HCT116 (cell line): ENCODE data around the gene RAB34. TPM values are rescaled to one million over a fixed set of nuclear protein-coding genes. Genes with fewer than 3 reads are reported as not detected.

Experiments
- ATAC-seq: fragments of 200-7000 bp; cut with Tn5 transposase; 2 replicates; pipeline ENCODE4 v1.9.1; 2020; ENCODE audit warnings: mild to moderate bottlenecking, moderate library complexity
- Bru-seq: library from RNA; stranded (reverse); fragments of 400-500 nt; gene quantifications from one replicate; lab custom pipeline; 2021; lab: Mats Ljungman, UMichigan
- BruChase-seq, 2 experiments: library from RNA; stranded (reverse); fragments of 400-500 nt; gene quantifications; one replicate each; lab custom pipeline; 2021; lab: Mats Ljungman, UMichigan
- BruUV-seq: library from RNA; stranded (reverse); fragments of 400-500 nt; replicated peaks from 2 replicates; lab custom pipeline; 2021; lab: Mats Ljungman, UMichigan
- CTCF ChIA-PET: fragments of 300-600 bp; sonication (Branson Sonifier 250); formaldehyde crosslinking; loops from one replicate; lab custom pipeline; 2021; ENCODE audit warnings: antibody characterized with exemption; lab: Charles Lee
- POLR2A ChIA-PET: fragments of 300-600, 350-600 bp; sonication (Branson Sonifier 250); formaldehyde crosslinking; loops from one replicate; lab custom pipeline; 2021; ENCODE audit warnings: antibody characterized with exemption; lab: Charles Lee
- RAD21 ChIA-PET, 2 experiments: fragments of 300-600 bp; sonication (Branson Sonifier 250); formaldehyde crosslinking; loops; one replicate each; lab custom pipeline; 2023; ENCODE audit warnings: low total read pairs in 2 of 2; ENCODE audit not compliant: uncharacterized antibody in 2 of 2, unreplicated experiment in 2 of 2, low non-redundant PET in 1 of 2; lab: Charles Lee
- DNase-seq: peaks from one replicate; pipeline ENCODE4 v3.0.0-alpha.2; 2010; ENCODE audit warnings: low read depth, low spot score
- H2AFZ ChIP-seq: fragments of 200-600 bp; shearing (Covaris generic), sonication (generic); 2 replicates; pipeline ENCODE4 v1.6.1; 2017; ENCODE audit warnings: low read depth, mixed run types, mixed read lengths, antibody characterized with exemption, low read length; ENCODE audit not compliant: poor library complexity, severe bottlenecking
- H3K27ac ChIP-seq: 2 replicates; pipeline ENCODE4 v1.5.1; 2012; ENCODE audit warnings: low read depth, low read length
- H3K27me3 ChIP-seq: fragments of 200-600 bp; sonication (generic); 2 replicates; pipeline ENCODE4 v1.6.1; 2016; ENCODE audit warnings: mixed run types, low read length, mixed read lengths; ENCODE audit not compliant: insufficient read depth
- H3K36me3 ChIP-seq, 2 experiments: fragments of 200-500 bp in 1 of 2; fragments of 200-600 bp in 1 of 2; sonication (Bioruptor generic) in 1 of 2; sonication (generic) in 1 of 2; 2 replicates each; pipeline versions ENCODE4 v1.5.1 to v1.6.1; 2014 to 2016; ENCODE audit warnings: low read length in 2 of 2, inconsistent platforms in 1 of 2, mixed read lengths in 1 of 2, mixed run types in 1 of 2; ENCODE audit not compliant: insufficient read depth in 2 of 2, control insufficient read depth in 1 of 2
- H3K4me1 ChIP-seq, 2 experiments: fragments of 200-600 bp in 1 of 2; sonication (generic) in 1 of 2; 2 replicates each; pipeline versions ENCODE4 v1.5.1 to v1.6.1; 2012 to 2017; ENCODE audit warnings: low read length in 2 of 2, inconsistent platforms in 1 of 2, mild to moderate bottlenecking in 1 of 2, mixed read lengths in 1 of 2, mixed run types in 1 of 2, moderate library complexity in 1 of 2; ENCODE audit not compliant: insufficient read depth in 2 of 2, control insufficient read depth in 1 of 2
- H3K4me2 ChIP-seq: fragments of 200-600 bp; sonication (generic); 2 replicates; pipeline ENCODE4 v1.6.1; 2017; ENCODE audit warnings: mixed run types, low read length, mixed read lengths
- H3K4me3 ChIP-seq, 2 experiments: fragments of 200-600 bp in 1 of 2; sonication (generic) in 1 of 2; replicated peaks in 1 of 2; 2 replicates each; pipeline ENCODE4 v1.5.1; 2011 to 2016; ENCODE audit warnings: low read length in 2 of 2, control low read depth in 1 of 2, low read depth in 1 of 2, mild to moderate bottlenecking in 1 of 2, mixed read lengths in 1 of 2, mixed run types in 1 of 2
- H3K79me2 ChIP-seq: fragments of 200-600 bp; sonication (generic); 2 replicates; pipeline ENCODE4 v1.6.1; 2017; ENCODE audit warnings: mild to moderate bottlenecking, mixed run types, low read length, moderate library complexity, mixed read lengths; ENCODE audit not compliant: insufficient read depth
- H3K9ac ChIP-seq: fragments of 200-600 bp; sonication (generic); 2 replicates; pipeline ENCODE4 v1.6.1; 2016; ENCODE audit warnings: low read length, mixed read lengths
- H3K9me2 ChIP-seq: fragments of 200-600 bp; sonication (generic), shearing (Covaris generic); 2 replicates; pipeline ENCODE4 v1.6.1; 2017; ENCODE audit warnings: mixed run types, mild to moderate bottlenecking, moderate library complexity; ENCODE audit not compliant: insufficient read depth
- H3K9me3 ChIP-seq, 2 experiments: fragments of 200-500 bp in 1 of 2; fragments of 200-600 bp in 1 of 2; sonication (Bioruptor generic) in 1 of 2; sonication (generic) in 1 of 2; 2 replicates each; pipeline ENCODE4 v1.6.1; 2014 to 2017; ENCODE audit warnings: low read length in 2 of 2, mixed read lengths in 2 of 2, inconsistent platforms in 1 of 2, low read depth in 1 of 2, mild to moderate bottlenecking in 1 of 2, mixed run types in 1 of 2, moderate library complexity in 1 of 2; ENCODE audit not compliant: control insufficient read depth in 1 of 2, insufficient read depth in 1 of 2
- H4K20me1 ChIP-seq: fragments of 200-600 bp; sonication (generic), shearing (Covaris generic); 2 replicates; pipeline ENCODE4 v1.6.1; 2017; ENCODE audit warnings: mixed run types, mild to moderate bottlenecking, moderate library complexity; ENCODE audit not compliant: insufficient read depth
- CBX3 ChIP-seq: IDR thresholded peaks from 2 replicates; pipeline ENCODE4 v1.6.1; 2012; ENCODE audit warnings: low read depth
- CEBPB ChIP-seq: IDR thresholded peaks from 2 replicates; pipeline ENCODE4 v1.6.1; 2012; ENCODE audit warnings: low read depth
- CTCF ChIP-seq, 3 experiments: fragments of 200-600 bp in 1 of 3; sonication (generic) in 1 of 3; IDR thresholded peaks in 2 of 3; conservative IDR thresholded peaks in 1 of 3; 2 replicates each; pipeline ENCODE4 v1.5.1; 2012 to 2017; ENCODE audit warnings: low read depth in 2 of 3, low read length in 2 of 3, antibody characterized with exemption in 1 of 3, borderline replicate concordance in 1 of 3, control low read depth in 1 of 3, mild to moderate bottlenecking in 1 of 3, mixed read lengths in 1 of 3, mixed run types in 1 of 3, moderate library complexity in 1 of 3; ENCODE audit not compliant: insufficient read depth in 1 of 3
- EZH2 ChIP-seq: fragments of 200-600 bp; sonication (generic); IDR thresholded peaks from 2 replicates; pipeline ENCODE4 v1.6.1; 2017; ENCODE audit warnings: antibody characterized with exemption, mixed run types
- EZH2phosphoT487 ChIP-seq: fragments of 200-600 bp; IDR thresholded peaks from 2 replicates; pipeline ENCODE4 v1.6.1; 2018; ENCODE audit warnings: antibody characterized with exemption, borderline replicate concordance
- JUND ChIP-seq: IDR thresholded peaks from 2 replicates; pipeline ENCODE4 v1.6.1; 2012
- MAX ChIP-seq: IDR thresholded peaks from 2 replicates; pipeline ENCODE4 v1.6.1; 2012
- POLR2A ChIP-seq: IDR thresholded peaks from 2 replicates; pipeline ENCODE4 v1.7.0; 2011; ENCODE audit warnings: borderline replicate concordance; ENCODE audit not compliant: insufficient read depth, insufficient read length; ENCODE audit errors: extremely low read depth
- POLR2AphosphoS5 ChIP-seq: IDR thresholded peaks from 2 replicates; pipeline ENCODE4 v1.6.1; 2011; ENCODE audit warnings: mild to moderate bottlenecking, low read depth, low read length, moderate library complexity
- RAD21 ChIP-seq: IDR thresholded peaks from 2 replicates; pipeline ENCODE4 v1.6.1; 2012; ENCODE audit warnings: low read depth, mild to moderate bottlenecking
- SP1 ChIP-seq: IDR thresholded peaks from 2 replicates; pipeline ENCODE4 v1.6.1; 2012; ENCODE audit warnings: low read depth
- SRF ChIP-seq: IDR thresholded peaks from 2 replicates; pipeline ENCODE4 v1.6.1; 2012; ENCODE audit warnings: low read depth
- TCF7L2 ChIP-seq: IDR thresholded peaks from 2 replicates; pipeline ENCODE4 v1.7.0; 2011; ENCODE audit warnings: borderline replicate concordance, inconsistent platforms; ENCODE audit not compliant: insufficient read depth, insufficient read length; ENCODE audit errors: extremely low read depth
- YY1 ChIP-seq: IDR thresholded peaks from 2 replicates; pipeline ENCODE4 v1.6.1; 2011; ENCODE audit warnings: low read length, low read depth, moderate library complexity, mild to moderate bottlenecking; ENCODE audit not compliant: insufficient replicate concordance; ENCODE audit errors: extremely low read depth
- ZFX ChIP-seq: fragments of 450-650 bp; IDR thresholded peaks from 2 replicates; pipeline ENCODE4 v1.6.1; 2017
- ZNF274 ChIP-seq: fragments of 200-500 bp; sonication (Bioruptor generic); IDR thresholded peaks from 2 replicates; pipeline ENCODE4 v1.6.1; 2014; ENCODE audit warnings: mild to moderate bottlenecking, low read depth, low read length, inconsistent platforms
- intact Hi-C: fragments of 100-400 bp; cut with micrococcal nuclease; formaldehyde crosslinking; loops from 2 replicates; pipeline ENCODE4 v1.10.0; 2022
- long read RNA-seq: library from polyadenylated mRNA; unstranded; transcript quantifications from one replicate; pipeline ENCODE4 v2.0.0, GENCODE V29; 2021; ENCODE audit not compliant: unreplicated experiment
- polyA plus RNA-seq: library from polyadenylated mRNA; unstranded; fragments of >200 nt; gene quantifications from 2 replicates; pipeline ENCODE4 v1.2.1, GENCODE V29; 2012; ENCODE audit warnings: missing spikeins
- total RNA-seq: library from RNA; stranded (reverse); gene quantifications from one replicate; pipeline ENCODE4 v1.2.1, GENCODE V29; 2021; ENCODE audit not compliant: unreplicated experiment

The RAB34 gene
- total RNA-seq (0.59 TPM), Bru-seq, nascent RNA (percentile 16 among the genes with signal in this experiment), BruChase-seq, experiment 1, labeled RNA remaining after a 6-hour chase (percentile 19 among the genes with signal in this experiment), BruChase-seq, experiment 2, labeled RNA remaining after a 2-hour chase (percentile 22 among the genes with signal in this experiment)
- 0.16 and 0.57 TPM in 2 replicates for polyA plus RNA-seq
- long read RNA-seq: 0 reads

GRCh38 chr17:28717578-28718332 lies at the start of gene RAB34:
RAB34 (minus strand) TSS chr17:28717868; CDS start chr17:28717266, 602 bp downstream.
- Histone ChIP-seq H3K4me1 (peaks cover 22 to 32% of the 10 kb centered on the region in 2 experiments), H3K9ac (peak within 1 kb of the TSS; percentile 21; the same call in 1 of the 2 replicates), H2AFZ (no peak within 1 kb of the TSS), H3K4me2 (peak within 1 kb of the TSS; percentile 77), H3K9me2 (no peaks in the 10 kb centered on the region), H3K27me3 (no peaks in the 10 kb centered on the region), H3K4me3 (peak within 1 kb of the TSS; percentile 98 to 99; a peak in 3 of 4 replicates), H4K20me1 (peaks cover 6% of the 10 kb centered on the region; the same call in 1 of the 2 replicates)
- ATAC-seq (no peak), DNase-seq (no peak)
- RAD21 ChIA-PET: no interaction called here
- intact Hi-C loops: loop anchor here (2.0 kb wide), 1 partner anchor 235 kb away; no protein-coding TSS in a partner anchor
- BruUV-seq: no TSS peak
- no peak for TF ChIP-seq JUND
- no peak for TF ChIP-seq SP1
- TF ChIP-seq RAD21: no peak
- no peak for TF ChIP-seq YY1
- TF ChIP-seq CTCF (IDR thresholded peaks at IDR 0.05 in 2 of 3, conservative IDR thresholded peaks at IDR 0.05 in 1 of 3; ENCODE audit: borderline replicate concordance in 1 of 3, insufficient read depth in 1 of 3, low read depth in 2 of 3, low read length in 2 of 3): no peak
- TF ChIP-seq EZH2: no peak
- TF ChIP-seq MAX: no peak
- TF ChIP-seq POLR2AphosphoS5: no peak
- TF ChIP-seq CEBPB: no peak
- TF ChIP-seq SRF: no peak
- TF ChIP-seq TCF7L2: peak; percentile 12
- TF ChIP-seq ZFX: peak; percentile 84; the same call in 1 of the 2 replicates
- TF ChIP-seq EZH2phosphoT487: no peak
- peak; percentile 67 for TF ChIP-seq POLR2A
- TF ChIP-seq ZNF274: no peak
- TF ChIP-seq CBX3: no peak
- TF ChIP-seq, all 23 proteins: peak for 3
- CTCF ChIA-PET: no interaction called here
- H3K27ac ChIP-seq: peak within 1 kb of the TSS; percentile 89
- H3K9me3 ChIP-seq: no peaks in the 10 kb centered on the region
- H3K36me3 ChIP-seq: peaks cover 12 to 26% of the 10 kb centered on the region in 2 experiments; a peak in 3 of 4 replicates
- POLR2A ChIA-PET: no interaction called here
- H3K79me2 ChIP-seq: peaks cover 30% of the 10 kb centered on the region
